ENCODE results near the gene SSX5.

The SSX5 gene

GRCh38 chrX:48156014-48156413, 40.6 kb downstream of the SSX5 start:
- TF ChIP-seq POLR2AphosphoS5 (IDR thresholded peaks at IDR 0.05; ENCODE audit: low read depth, low read length) (no peak), FOXP2 (optimal IDR thresholded peaks at IDR 0.05; ENCODE audit: borderline replicate concordance, extremely low read depth, extremely low read length, insufficient read depth) (no peak), TAF1 (IDR thresholded peaks at IDR 0.05; ENCODE audit: borderline replicate concordance, insufficient read depth, low read length) (no peak), SIN3A (IDR thresholded peaks at IDR 0.05; ENCODE audit: borderline replicate concordance, insufficient read depth, low read length) (no peak), REST (IDR thresholded peaks at IDR 0.05; ENCODE audit: insufficient read depth in 1 of 2, low read depth in 2 of 2, low read length in 2 of 2) (no peak)

- no peak for TF ChIP-seq POLR2AphosphoS5 (IDR thresholded peaks at IDR 0.05; ENCODE audit: low read depth, low read length)
- TF ChIP-seq SIN3A (IDR thresholded peaks at IDR 0.05; ENCODE audit: borderline replicate concordance, insufficient read depth, low read length) = no peak
- TF ChIP-seq FOXP2 (optimal IDR thresholded peaks at IDR 0.05; ENCODE audit: borderline replicate concordance, extremely low read depth, extremely low read length, insufficient read depth) = no peak
- no peak for TF ChIP-seq REST (IDR thresholded peaks at IDR 0.05; ENCODE audit: insufficient read depth in 1 of 2, low read depth in 2 of 2, low read length in 2 of 2)
- TF ChIP-seq TAF1 (IDR thresholded peaks at IDR 0.05; ENCODE audit: borderline replicate concordance, insufficient read depth, low read length) = no peak
Measured at GRCh38 chrX:48154796-48155195, 41.8 kb downstream of the SSX5 start.

GRCh38 chrX:48153769-48154168, 42.8 kb downstream of the SSX5 start:
- TF ChIP-seq TAF1 (IDR thresholded peaks at IDR 0.05; ENCODE audit: borderline replicate concordance, insufficient read depth, low read length) = no peak
